Measurements from ENCODE around the gene NME3.
A peak's percentile ranks its signal among the peaks of the same experiment; 100 is the strongest.

Gene NME3

GRCh38 chr16:1780677-1781072 lies 9.3 kb upstream of the NME3 start:
- DNase-seq (ENCODE audit: low read depth), result no peak

- DNase-seq (ENCODE audit: low read depth), result no peak
These were observed 8.7 kb upstream of the NME3 start for GRCh38 chr16:1779741-1780676.

- no peak for DNase-seq (ENCODE audit: low read depth)
These were observed 7.9 kb upstream of the NME3 start for GRCh38 chr16:1779234-1779701.

GRCh38 chr16:1778200-1779179 lies 7.1 kb upstream of the NME3 start:
- no peak for DNase-seq (ENCODE audit: low read depth)

- no peak for DNase-seq (ENCODE audit: low read depth)
These were observed 6.2 kb upstream of the NME3 start for GRCh38 chr16:1777375-1778199.

GRCh38 chr16:1776991-1777374 lies 5.6 kb upstream of the NME3 start:
- DNase-seq (ENCODE audit: low read depth), result no peak

GRCh38 chr16:1776672-1776955 lies 5.3 kb upstream of the NME3 start:
- no peak for DNase-seq (ENCODE audit: low read depth)

- no peak for DNase-seq (ENCODE audit: low read depth)
These were observed 4.7 kb upstream of the NME3 start for GRCh38 chr16:1775846-1776671.

- DNase-seq (ENCODE audit: low read depth), result no peak
These were observed 3.9 kb upstream of the NME3 start for GRCh38 chr16:1775006-1775845.

- DNase-seq (ENCODE audit: low read depth), result no peak
These were observed 3.1 kb upstream of the NME3 start for GRCh38 chr16:1774448-1774780.

GRCh38 chr16:1773703-1774447 lies 2.5 kb upstream of the NME3 start:
- no peak for DNase-seq (ENCODE audit: low read depth)

GRCh38 chr16:1772908-1773702 lies 1.8 kb upstream of the NME3 start, which contains the start of gene MRPS34:
Gene MRPS34 (minus strand): TSS chr16:1773134. CDS start chr16:1773119, 15 bp downstream.
- peak; percentile 60 for DNase-seq (ENCODE audit: low read depth)

- no peak for DNase-seq (ENCODE audit: low read depth)
These were observed 1.1 kb upstream of the NME3 start, which contains the start of gene EME2 for GRCh38 chr16:1772362-1772907. Gene EME2 (plus strand): TSS chr16:1772810. CDS start chr16:1773228, 418 bp downstream.

GRCh38 chr16:1771864-1772361 lies 570 bp upstream of the NME3 start:
- DNase-seq (ENCODE audit: low read depth), result no peak

- no peak for DNase-seq (ENCODE audit: low read depth)
These were observed 785 bp downstream of the NME3 start for GRCh38 chr16:1770328-1771187.

GRCh38 chr16:1769402-1770300 lies 1.7 kb downstream of the NME3 start:
- no peak for DNase-seq (ENCODE audit: low read depth)
